GM12891 (cell line): ENCODE measurements around the gene ACER3.

Source experiments
- POLR2A ChIP-seq: IDR thresholded peaks from 2 replicates; pipeline ENCODE4 v1.6.1; 2011; ENCODE audit warnings: low read depth, low read length, control low read depth
- TAF1 ChIP-seq: IDR thresholded peaks from 2 replicates; pipeline ENCODE4 v1.6.1; 2011; ENCODE audit warnings: low read depth, low read length, control low read depth

DNA sequence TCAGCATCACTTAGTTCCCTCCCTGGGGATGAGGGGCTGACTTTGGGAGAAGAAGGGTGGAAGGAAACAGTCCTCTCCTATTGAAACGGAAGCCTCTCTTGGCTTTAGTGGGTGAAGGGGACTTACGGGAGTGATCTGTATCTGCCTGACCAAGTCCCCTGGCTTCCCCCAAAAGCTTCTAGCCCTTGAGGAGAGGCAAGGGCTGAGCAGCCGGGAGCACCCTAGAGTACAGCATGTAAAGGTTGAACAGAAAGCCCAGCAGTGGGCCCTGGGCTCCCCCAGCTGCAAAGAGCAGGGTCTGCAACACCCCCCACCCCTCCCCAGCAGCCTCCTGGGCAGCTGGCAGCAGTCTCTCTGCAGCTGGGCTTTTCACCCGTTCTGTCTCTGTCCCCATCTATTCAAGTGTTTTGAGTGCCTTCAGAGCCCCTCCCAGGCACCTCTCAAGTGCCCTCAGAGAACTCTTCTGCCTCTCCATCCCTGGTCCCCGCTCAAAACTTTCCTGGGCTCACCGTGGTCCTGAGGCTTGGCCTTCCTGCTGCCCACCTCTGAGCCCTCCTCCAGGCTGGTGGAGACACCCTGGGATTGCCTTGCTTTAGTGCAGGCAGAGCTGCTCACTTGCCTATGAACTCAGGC is 208.7 kb downstream of the ACER3 start:
- TF ChIP-seq TAF1, result no peak
- no peak for TF ChIP-seq POLR2A
